GDM1 (cell line): ENCODE measurements around the gene KRT5.
"Not testable (repeated sequence)": the region's sequence is repeated elsewhere in the genome, so short reads cannot be mapped to it uniquely, and the experiment has no call there.

Experiments used
- DNase-seq: peaks from one replicate; lab custom pipeline; 2025; lab: John Stamatoyannopoulos, UW

The KRT5 gene

GRCh38 chr12:52494100-52494499 is 26.1 kb downstream of the KRT5 start:
- no peak for DNase-seq

GRCh38 chr12:52493172-52493571 is 27.0 kb downstream of the KRT5 start, which contains the start of gene KRT6A:
Gene KRT6A, minus strand, starts transcription at chr12:52493257. Its CDS starts 69 bp downstream, at chr12:52493188.
- no peak for DNase-seq

GRCh38 chr12:52492405-52492804 is 27.8 kb downstream of the KRT5 start:
- DNase-seq = not testable (repeated sequence)

- not testable (repeated sequence) for DNase-seq
Observed at GRCh38 chr12:52491495-52491894, 28.7 kb downstream of the KRT5 start.

GRCh38 chr12:52488736-52489135 is 31.5 kb downstream of the KRT5 start:
- no peak for DNase-seq

GRCh38 chr12:52487744-52488443 is 32.3 kb downstream of the KRT5 start:
- not testable (repeated sequence) for DNase-seq

GRCh38 chr12:52487211-52487610 is 33.0 kb downstream of the KRT5 start:
- no peak for DNase-seq

- DNase-seq = no peak
Observed at GRCh38 chr12:52486166-52487105, 33.8 kb downstream of the KRT5 start.

- DNase-seq = no peak
Observed at GRCh38 chr12:52480073-52480472, 40.1 kb downstream of the KRT5 start.

GRCh38 chr12:52477651-52478050 is 42.5 kb downstream of the KRT5 start:
- no peak for DNase-seq

GRCh38 chr12:52474212-52474611 is 46.0 kb downstream of the KRT5 start:
- DNase-seq = no peak

GRCh38 chr12:52473768-52474167 is 46.4 kb downstream of the KRT5 start, which contains the start of gene KRT6C:
Gene KRT6C, minus strand, starts transcription at chr12:52473805. Its CDS starts 68 bp downstream, at chr12:52473737.
- no peak for DNase-seq

- no peak for DNase-seq
Observed at GRCh38 chr12:52469853-52470252, 50.3 kb downstream of the KRT5 start.

GRCh38 chr12:52464897-52465296 is 55.3 kb downstream of the KRT5 start:
- no peak for DNase-seq
